Body of pancreas (tissue), 4 donors: ENCODE measurements around the gene DDX49. TPM values are rescaled to one million over a fixed set of nuclear protein-coding genes. Genes with fewer than 3 reads are reported as not detected.
A peak's percentile ranks its signal among the peaks of the same experiment; 100 is the strongest.

Experiments
- ATAC-seq: fragments of 150-250 bp; one replicate; pipeline ENCODE4 v1.9.1; 2016
- DNase-seq, 4 donors: peaks; one replicate each; pipeline ENCODE4 v3.0.0-alpha.2; 2019
- H3K27ac ChIP-seq, 4 donors: fragments of 200-600 bp; sonication (generic); 1 replicate in 3 of 4; 2 replicates in 1 of 4; pipeline versions ENCODE4 v1.5.1 to v1.6.1; 2016 to 2019; ENCODE audit warnings: mild to moderate bottlenecking in 1 of 4, mixed read lengths in 1 of 4, moderate library complexity in 1 of 4
- H3K27me3 ChIP-seq, 2 donors: fragments of 200-600 bp; sonication (generic); one replicate each; pipeline ENCODE4 v1.6.0; 2016; ENCODE audit warnings: mild to moderate bottlenecking in 1 of 2
- H3K36me3 ChIP-seq, 2 donors: fragments of 200-600 bp; sonication (generic); replicated peaks in 1 of 2; 2 replicates each; pipeline ENCODE4 v1.5.1; 2016; ENCODE audit warnings: low read depth in 2 of 2; ENCODE audit not compliant: insufficient read depth in 1 of 2
- H3K4me1 ChIP-seq: fragments of 200-600 bp; sonication (generic); one replicate; pipeline ENCODE4 v1.6.0; 2016
- H3K4me3 ChIP-seq, 2 donors: fragments of 200-600 bp; sonication (generic); 1 replicate in 1 of 2; 2 replicates in 1 of 2; pipeline ENCODE4 v1.5.1; 2016 to 2019
- H3K9me3 ChIP-seq, 3 donors: fragments of 200-600 bp; sonication (generic); 1 replicate in 2 of 3; 2 replicates in 1 of 3; pipeline ENCODE4 v1.5.1; 2016
- POLR2A ChIP-seq, 3 donors: fragments of 450-650 bp; IDR thresholded peaks; one replicate each; pipeline ENCODE4 v1.6.1; 2016; ENCODE audit warnings: antibody characterized with exemption in 3 of 3, mild to moderate bottlenecking in 2 of 3
- WGBS, 2 donors: methylation state at CpG; one replicate each; pipeline ENCODE4 v1.1.5; 2017; 5-methylcytosine and 5-hydroxymethylcytosine counted together
- intact Hi-C: fragments of 100-400 bp; cut with DNase I; formaldehyde crosslinking; loops from one replicate; pipeline ENCODE4 v1.15.1; 2023
- total RNA-seq, 2 donors: library from RNA; depleted of rRNA; stranded (reverse); fragments of >200 nt; gene quantifications; one replicate each; pipeline ENCODE4 v1.1.0, GENCODE V29; 2016
- TF ChIP-seq, protein P1 (sequence below), 7 experiments: fragments of 450-650 bp in 4 of 7; fragments of 200-600 bp in 3 of 7; sonication (generic) in 3 of 7; IDR thresholded peaks; one replicate each; pipeline ENCODE4 v1.5.1; 2016 to 2019; ENCODE audit warnings: antibody characterized with exemption in 7 of 7

The DDX49 gene
- total RNA-seq, 2 donors from 2014 or later, result 39.4 to 44.2 TPM

DNA sequence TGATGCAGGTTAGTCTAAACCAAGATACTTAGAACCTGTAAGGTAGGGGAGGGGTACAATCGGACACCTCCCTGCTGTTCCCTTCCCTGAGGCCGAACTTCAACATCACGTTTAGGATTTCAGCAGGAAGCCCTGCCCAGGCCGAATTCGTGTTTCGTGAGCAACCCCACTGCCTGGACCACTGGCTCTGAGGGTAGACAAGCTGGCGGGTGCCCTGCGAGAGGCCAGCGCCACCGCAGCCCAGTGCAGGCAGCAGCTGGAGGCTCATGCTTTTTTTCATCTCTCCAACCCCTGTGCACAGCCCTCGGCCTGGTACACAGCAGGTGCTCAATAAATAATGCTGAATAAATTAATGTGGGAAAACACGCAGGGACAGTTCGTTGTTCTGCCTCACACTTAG is 13.8 kb downstream of the DDX49 start:
- DNase-seq (no peak), ATAC-seq (no peak)
- no peaks in the 10 kb centered on the region for H3K4me1 ChIP-seq
- intact Hi-C loops, result no loop called here
- H3K27me3 ChIP-seq, result no peaks in the 10 kb centered on the region
- no peak for TF ChIP-seq POLR2A (IDR thresholded peaks at IDR 0.05)
- TF ChIP-seq, protein P1, sequence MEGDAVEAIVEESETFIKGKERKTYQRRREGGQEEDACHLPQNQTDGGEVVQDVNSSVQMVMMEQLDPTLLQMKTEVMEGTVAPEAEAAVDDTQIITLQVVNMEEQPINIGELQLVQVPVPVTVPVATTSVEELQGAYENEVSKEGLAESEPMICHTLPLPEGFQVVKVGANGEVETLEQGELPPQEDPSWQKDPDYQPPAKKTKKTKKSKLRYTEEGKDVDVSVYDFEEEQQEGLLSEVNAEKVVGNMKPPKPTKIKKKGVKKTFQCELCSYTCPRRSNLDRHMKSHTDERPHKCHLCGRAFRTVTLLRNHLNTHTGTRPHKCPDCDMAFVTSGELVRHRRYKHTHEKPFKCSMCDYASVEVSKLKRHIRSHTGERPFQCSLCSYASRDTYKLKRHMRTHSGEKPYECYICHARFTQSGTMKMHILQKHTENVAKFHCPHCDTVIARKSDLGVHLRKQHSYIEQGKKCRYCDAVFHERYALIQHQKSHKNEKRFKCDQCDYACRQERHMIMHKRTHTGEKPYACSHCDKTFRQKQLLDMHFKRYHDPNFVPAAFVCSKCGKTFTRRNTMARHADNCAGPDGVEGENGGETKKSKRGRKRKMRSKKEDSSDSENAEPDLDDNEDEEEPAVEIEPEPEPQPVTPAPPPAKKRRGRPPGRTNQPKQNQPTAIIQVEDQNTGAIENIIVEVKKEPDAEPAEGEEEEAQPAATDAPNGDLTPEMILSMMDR (IDR thresholded peaks at IDR 0.05), result no peak
- no peaks in the 10 kb centered on the region for H3K36me3 ChIP-seq
- no peak overlapping the region for H3K4me3 ChIP-seq
- H3K9me3 ChIP-seq, result no peaks in the 10 kb centered on the region
- WGBS, 2 donors, result 88 to 89% methylated on average over 13 of the region's 13 CpGs
- H3K27ac ChIP-seq, result no peak overlapping the region

DNA sequence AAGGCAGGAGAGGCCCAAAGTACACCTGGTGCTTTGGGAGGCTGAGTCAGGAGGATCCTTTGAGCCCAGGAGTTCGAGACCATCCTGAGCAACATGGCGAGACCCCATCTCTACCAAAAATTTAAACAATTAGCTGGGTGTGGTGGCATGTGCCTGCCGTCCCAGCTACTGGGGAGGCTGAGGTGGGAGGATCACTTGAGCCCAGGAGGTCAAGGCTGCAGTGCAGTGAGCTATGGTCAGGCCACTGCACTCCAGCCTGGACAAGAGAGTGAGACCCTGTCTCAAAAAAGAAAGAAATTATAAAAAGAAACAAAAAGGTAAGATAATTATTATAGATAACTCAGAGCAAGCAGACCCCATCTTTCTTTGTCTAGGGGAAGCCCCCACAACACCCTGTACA is 19.6 kb downstream of the DDX49 start:
- Histone ChIP-seq H3K4me3 (no peak overlapping the region), H3K9me3 (no peaks in the 10 kb centered on the region), H3K36me3 (no peaks in the 10 kb centered on the region), H3K27ac (no peak overlapping the region), H3K27me3 (no peaks in the 10 kb centered on the region), H3K4me1 (peaks cover 17% of the 10 kb centered on the region)
- intact Hi-C loops, result no loop called here
- DNase-seq (no peak), ATAC-seq (no peak)
- no peak for TF ChIP-seq POLR2A (IDR thresholded peaks at IDR 0.05)
- TF ChIP-seq, protein P1 (IDR thresholded peaks at IDR 0.05), result no peak
- WGBS, 2 donors, result 89 to 93% methylated on average over 3 of the region's 3 CpGs

GRCh38 chr19:18939922-18940768 is 20.6 kb downstream of the DDX49 start:
- H3K9me3 ChIP-seq, result no peaks in the 10 kb centered on the region
- peak; percentile 22 for ATAC-seq
- WGBS, 2 donors, result 1 to 2% methylated on average over 9 to 42 of the region's 47 CpGs
- peaks cover 17% of the 10 kb centered on the region for H3K4me1 ChIP-seq
- DNase-seq, result peak; percentile 25 to 50 (median 35)
- intact Hi-C loops, result no loop called here
- H3K4me3 ChIP-seq, result peak overlapping the region; percentile 47 to 52
- H3K36me3 ChIP-seq, result no peaks in the 10 kb centered on the region
- TF ChIP-seq, protein P1 (IDR thresholded peaks at IDR 0.05), result no peak
- peak in 1 of 3 donors; percentile 10 for TF ChIP-seq POLR2A (IDR thresholded peaks at IDR 0.05)
- peak overlapping the region in 1 of 4 donors; percentile 1 for H3K27ac ChIP-seq
- no peaks in the 10 kb centered on the region for H3K27me3 ChIP-seq

DNA sequence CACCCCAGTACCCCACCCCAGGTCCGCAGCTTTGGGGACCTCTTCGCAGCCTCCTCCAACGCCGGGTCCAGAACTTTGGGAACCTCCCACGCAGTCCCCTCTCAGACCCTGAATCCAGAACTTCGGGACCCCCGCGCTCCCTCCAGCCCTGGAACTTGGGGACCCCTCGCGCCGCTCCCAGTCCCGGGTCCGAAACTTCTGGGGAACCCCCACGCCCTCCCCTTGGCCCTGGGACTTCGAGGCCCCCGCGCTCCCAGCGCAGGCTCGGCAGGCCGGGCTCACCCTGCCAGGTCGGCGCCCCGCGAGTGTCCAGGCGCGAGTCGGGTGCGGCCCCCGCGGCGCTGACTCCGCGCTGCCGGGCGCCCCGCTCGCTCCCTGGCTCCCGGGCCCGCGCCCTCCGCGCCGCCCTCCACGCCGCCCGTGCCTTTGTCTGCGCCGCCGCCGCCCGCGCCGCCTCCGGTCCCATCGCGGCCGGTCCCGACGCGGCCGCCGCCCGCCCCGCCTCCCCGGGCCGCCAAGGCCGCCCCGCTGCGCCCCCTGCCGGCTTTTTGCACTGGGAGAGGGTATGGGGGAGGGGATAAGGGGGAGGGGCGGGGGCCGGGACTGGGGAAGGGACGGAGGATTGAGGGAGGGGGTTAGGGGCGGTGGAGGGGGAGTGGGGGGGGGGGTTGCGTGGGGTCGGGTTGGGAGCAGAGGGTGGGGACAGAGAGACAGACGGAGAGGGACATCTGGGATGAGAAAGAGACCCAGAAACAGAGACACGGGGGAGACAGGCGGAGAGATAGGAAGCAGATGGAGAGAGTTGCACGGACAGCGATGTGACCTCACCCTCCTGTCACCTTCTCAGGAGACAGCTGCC is 21.5 kb downstream of the DDX49 start, which contains the start of gene HOMER3:
Gene HOMER3 (minus strand): TSS at position 449 of the 859 bp plus-strand sequence. CDS start 2,235 bp downstream, outside the sequence.
- TF ChIP-seq POLR2A (IDR thresholded peaks at IDR 0.05), result no peak
- TF ChIP-seq, protein P1 (IDR thresholded peaks at IDR 0.05), result peak in 5 of 7 experiments; percentile 20 to 67 (median 54)
- ATAC-seq, result peak; percentile 92
- H3K27ac ChIP-seq, result peak within 1 kb of the TSS in 1 of 4 donors; percentile 1
- 2 to 5% methylated on average over 16 to 65 of the region's 81 CpGs for WGBS, 2 donors
- peak within 1 kb of the TSS; percentile 47 to 52 for H3K4me3 ChIP-seq
- DNase-seq, result peak; percentile 71 to 87 (median 80)
- intact Hi-C loops, result no loop called here
- H3K4me1 ChIP-seq, result peaks cover 17% of the 10 kb centered on the region
- H3K36me3 ChIP-seq, result no peaks in the 10 kb centered on the region
- no peaks in the 10 kb centered on the region for H3K9me3 ChIP-seq
- H3K27me3 ChIP-seq, result no peaks in the 10 kb centered on the region
